RWPE2 (cell line): ENCODE data around the gene BRD4.

Experiments used
- ATAC-seq: fragments of 200-7000 bp; cut with Tn5 transposase; 3 replicates; pipeline ENCODE4 v1.9.1; 2021; ENCODE audit warnings: low read depth
- DNase-seq: peaks from one replicate; pipeline ENCODE4 v3.0.0-alpha.2; 2020; ENCODE audit warnings: low spot score
- H3K27ac ChIP-seq: fragments of 450-650 bp; 2 replicates; pipeline ENCODE4 v1.5.1; 2017; ENCODE audit warnings: mild to moderate bottlenecking; ENCODE audit not compliant: poor library complexity, severe bottlenecking
- H3K27me3 ChIP-seq: fragments of 250-450 bp; sonication (Bioruptor Pico); 2 replicates; pipeline ENCODE4 v1.5.1; 2021; ENCODE audit warnings: mild to moderate bottlenecking, moderate library complexity; ENCODE audit not compliant: insufficient read depth, poor library complexity, severe bottlenecking
- H3K36me3 ChIP-seq: fragments of 250-450 bp; sonication (Bioruptor Pico); 2 replicates; pipeline ENCODE4 v1.5.1; 2020; ENCODE audit warnings: low read depth, mild to moderate bottlenecking, moderate library complexity
- H3K4me1 ChIP-seq: fragments of 250-450 bp; sonication (Bioruptor Pico); 2 replicates; pipeline ENCODE4 v1.5.1; 2021; ENCODE audit warnings: mild to moderate bottlenecking, moderate library complexity; ENCODE audit not compliant: insufficient read depth, poor library complexity, severe bottlenecking
- H3K4me3 ChIP-seq: fragments of 250-450 bp; sonication (Bioruptor Pico); 2 replicates; pipeline ENCODE4 v1.5.1; 2021; ENCODE audit warnings: mild to moderate bottlenecking, moderate library complexity; ENCODE audit not compliant: severe bottlenecking
- H3K9me3 ChIP-seq: fragments of 250-450 bp; sonication (Bioruptor Pico); 2 replicates; pipeline ENCODE4 v1.5.1; 2021; ENCODE audit warnings: mild to moderate bottlenecking, moderate library complexity; ENCODE audit not compliant: severe bottlenecking
- TF ChIP-seq, protein P1 (sequence below): fragments of 450-650 bp; IDR thresholded peaks from one replicate; pipeline ENCODE4 v1.5.1; 2017; ENCODE audit warnings: mild to moderate bottlenecking, moderate library complexity; ENCODE audit not compliant: poor library complexity, severe bottlenecking

Gene BRD4

DNA sequence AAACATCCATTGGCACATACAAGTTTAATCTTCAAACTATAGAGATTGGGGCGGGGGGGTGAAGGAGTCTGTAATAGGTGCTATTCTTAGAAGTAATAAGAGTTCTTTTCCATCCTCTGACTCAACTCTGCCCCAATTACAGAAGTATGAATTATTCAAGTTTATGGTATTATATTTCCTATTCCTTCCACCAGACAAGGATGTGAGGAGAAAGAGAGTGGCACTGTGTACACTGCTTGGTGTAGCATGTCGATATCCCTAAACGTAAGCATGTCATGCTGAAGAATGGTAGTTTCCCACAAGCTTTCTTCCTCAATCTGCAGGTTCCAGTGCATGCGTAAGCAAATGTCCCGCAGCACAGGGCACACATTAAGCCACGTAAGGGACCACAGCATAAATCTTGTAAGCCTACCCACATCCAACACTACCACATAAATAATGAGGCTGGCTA, 14.1 kb downstream of the BRD4 start:
- Histone ChIP-seq H3K36me3 (peaks cover 18% of the 10 kb centered on the region), H3K27ac (no peak overlapping the region), H3K4me1 (peaks cover 38% of the 10 kb centered on the region), H3K4me3 (no peak overlapping the region), H3K9me3 (no peaks in the 10 kb centered on the region), H3K27me3 (no peaks in the 10 kb centered on the region)
- ATAC-seq (no peak), DNase-seq (no peak)
- TF ChIP-seq, protein P1, sequence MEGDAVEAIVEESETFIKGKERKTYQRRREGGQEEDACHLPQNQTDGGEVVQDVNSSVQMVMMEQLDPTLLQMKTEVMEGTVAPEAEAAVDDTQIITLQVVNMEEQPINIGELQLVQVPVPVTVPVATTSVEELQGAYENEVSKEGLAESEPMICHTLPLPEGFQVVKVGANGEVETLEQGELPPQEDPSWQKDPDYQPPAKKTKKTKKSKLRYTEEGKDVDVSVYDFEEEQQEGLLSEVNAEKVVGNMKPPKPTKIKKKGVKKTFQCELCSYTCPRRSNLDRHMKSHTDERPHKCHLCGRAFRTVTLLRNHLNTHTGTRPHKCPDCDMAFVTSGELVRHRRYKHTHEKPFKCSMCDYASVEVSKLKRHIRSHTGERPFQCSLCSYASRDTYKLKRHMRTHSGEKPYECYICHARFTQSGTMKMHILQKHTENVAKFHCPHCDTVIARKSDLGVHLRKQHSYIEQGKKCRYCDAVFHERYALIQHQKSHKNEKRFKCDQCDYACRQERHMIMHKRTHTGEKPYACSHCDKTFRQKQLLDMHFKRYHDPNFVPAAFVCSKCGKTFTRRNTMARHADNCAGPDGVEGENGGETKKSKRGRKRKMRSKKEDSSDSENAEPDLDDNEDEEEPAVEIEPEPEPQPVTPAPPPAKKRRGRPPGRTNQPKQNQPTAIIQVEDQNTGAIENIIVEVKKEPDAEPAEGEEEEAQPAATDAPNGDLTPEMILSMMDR = no peak

DNA sequence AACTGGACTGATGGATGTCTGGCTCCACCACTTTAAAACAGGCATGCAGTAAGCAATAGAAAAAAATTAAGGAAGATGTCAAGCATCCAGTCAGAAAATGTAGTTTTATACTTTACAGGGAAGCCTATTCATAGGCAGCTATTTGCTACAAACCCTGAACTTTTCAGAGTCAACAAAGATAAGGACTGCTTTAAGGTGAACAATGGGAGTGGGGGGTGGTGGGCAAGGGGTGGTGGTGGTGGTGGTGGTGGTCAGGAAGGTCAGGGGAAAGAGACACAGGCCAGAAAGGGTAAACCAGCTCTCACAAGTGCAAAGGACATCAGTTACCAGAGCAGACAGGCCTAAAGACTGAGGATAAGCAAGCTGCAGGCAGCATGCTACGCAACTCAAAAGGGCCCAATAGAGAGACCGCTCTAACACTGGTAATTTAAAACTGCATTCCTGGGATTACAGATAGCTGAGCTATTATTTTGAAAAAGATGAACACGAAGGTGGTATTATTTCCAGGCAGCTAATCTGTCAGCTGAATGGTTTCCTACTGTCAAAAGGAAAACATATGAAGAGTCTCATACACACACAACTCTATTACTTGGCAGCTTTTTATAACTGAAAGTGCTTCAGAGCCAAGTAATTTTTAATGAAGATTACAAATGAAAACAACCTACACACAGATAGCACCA, 14.8 kb downstream of the BRD4 start:
- Histone ChIP-seq H3K27ac (no peak overlapping the region), H3K36me3 (peaks cover 18% of the 10 kb centered on the region), H3K4me3 (no peak overlapping the region), H3K4me1 (peaks cover 36% of the 10 kb centered on the region), H3K27me3 (no peaks in the 10 kb centered on the region), H3K9me3 (no peaks in the 10 kb centered on the region)
- no peak for ATAC-seq
- no peak for DNase-seq
- TF ChIP-seq, protein P1 = no peak

DNA sequence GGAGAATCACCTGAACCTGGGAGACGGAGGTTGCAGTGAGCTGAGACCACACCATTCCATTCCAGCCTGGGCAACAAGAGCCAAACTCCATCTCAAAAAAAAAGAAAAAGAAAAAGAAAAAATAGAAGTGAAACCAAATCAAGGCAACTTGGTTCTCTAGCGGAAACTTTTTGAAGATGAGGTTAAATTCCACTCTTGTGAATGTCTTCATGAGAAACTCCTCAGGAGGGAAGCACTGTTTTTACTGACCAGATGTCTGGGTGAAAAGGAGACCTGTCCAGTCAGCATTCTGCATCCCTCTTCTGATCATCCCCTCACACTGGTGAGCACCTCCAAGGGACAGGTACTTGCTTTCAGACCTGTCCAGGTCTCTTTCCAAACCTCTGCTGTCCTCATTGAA, 15.8 kb downstream of the BRD4 start:
- Histone ChIP-seq H3K27me3 (no peaks in the 10 kb centered on the region), H3K4me3 (no peak overlapping the region), H3K4me1 (peaks cover 38% of the 10 kb centered on the region), H3K27ac (peak overlapping the region; percentile 46), H3K9me3 (no peaks in the 10 kb centered on the region), H3K36me3 (peaks cover 18% of the 10 kb centered on the region)
- TF ChIP-seq, protein P1 = no peak
- ATAC-seq = no peak
- DNase-seq = no peak

DNA sequence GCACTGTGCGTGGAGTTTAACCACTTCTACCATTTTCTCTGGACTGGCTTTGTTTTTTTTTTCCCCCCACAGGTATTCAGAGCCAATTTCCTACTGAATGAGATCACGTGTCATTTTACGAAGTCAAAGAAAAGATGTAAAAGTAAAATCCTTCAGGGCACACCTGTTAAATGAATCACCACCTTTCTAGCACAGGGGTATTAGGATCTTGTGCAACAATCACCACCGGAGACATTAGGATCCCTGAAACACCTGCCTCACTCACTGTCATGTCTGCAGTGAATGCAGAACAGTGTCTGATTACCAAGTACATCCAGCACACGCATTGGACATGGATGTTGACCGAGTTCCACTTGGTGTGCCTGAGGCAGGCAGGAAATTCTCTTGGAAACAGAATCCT, 17.2 kb downstream of the BRD4 start:
- peaks cover 43% of the 10 kb centered on the region for H3K4me1 ChIP-seq
- DNase-seq (no peak), ATAC-seq (peak; percentile 91)
- no peaks in the 10 kb centered on the region for H3K9me3 ChIP-seq
- no peak overlapping the region for H3K4me3 ChIP-seq
- peaks cover 13% of the 10 kb centered on the region for H3K36me3 ChIP-seq
- TF ChIP-seq, protein P1 = no peak
- H3K27ac ChIP-seq = peak overlapping the region; percentile 46
- no peaks in the 10 kb centered on the region for H3K27me3 ChIP-seq

DNA sequence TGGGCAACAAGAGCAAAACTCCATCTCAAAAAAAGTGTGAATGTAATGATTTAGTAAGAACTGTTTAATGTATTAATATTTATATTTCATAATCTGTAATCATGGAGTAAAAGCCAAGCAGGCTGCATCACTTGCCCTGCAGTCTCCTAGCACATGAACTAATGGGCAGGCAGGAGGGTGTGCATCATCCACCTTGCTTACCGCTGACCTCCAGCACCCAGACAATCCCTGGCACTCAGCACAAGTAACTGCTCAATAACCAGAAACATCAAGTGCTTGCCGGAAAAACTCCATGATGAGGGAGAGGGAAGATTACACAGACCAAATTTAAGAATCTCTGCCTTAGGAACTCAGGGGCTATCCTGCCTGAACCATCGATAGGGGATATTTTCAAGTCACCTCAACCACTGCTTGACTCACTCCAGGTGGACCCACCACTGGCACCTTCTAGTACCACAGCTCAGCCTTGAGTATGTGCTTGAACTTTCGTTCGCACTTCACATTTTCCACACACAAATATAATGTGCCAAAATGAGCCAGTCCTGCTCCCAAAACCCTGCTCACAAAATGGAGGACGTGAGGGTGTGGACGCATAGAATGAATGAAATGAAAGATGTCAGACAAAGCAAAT, 18.6 kb downstream of the BRD4 start:
- H3K9me3 ChIP-seq = no peaks in the 10 kb centered on the region
- H3K27me3 ChIP-seq = no peaks in the 10 kb centered on the region
- ATAC-seq (no peak), DNase-seq (no peak)
- TF ChIP-seq, protein P1 = no peak
- no peak overlapping the region for H3K4me3 ChIP-seq
- H3K4me1 ChIP-seq = peaks cover 42% of the 10 kb centered on the region
- peak overlapping the region; percentile 46 for H3K27ac ChIP-seq
- peaks cover 13% of the 10 kb centered on the region for H3K36me3 ChIP-seq
